ENCODE data around the gene ZNF432.
"Not testable (repeated sequence)": the region's sequence is repeated elsewhere in the genome, so short reads cannot be mapped to it uniquely, and the experiment has no call there.

Gene ZNF432

GRCh38 chr19:52048555-52049501, at the start of gene ZNF432:
Gene ZNF432, minus strand, starts transcription at chr19:52048838. Its CDS starts 1,970 bp downstream, at chr19:52046868.
- no peak for DNase-seq

DNA sequence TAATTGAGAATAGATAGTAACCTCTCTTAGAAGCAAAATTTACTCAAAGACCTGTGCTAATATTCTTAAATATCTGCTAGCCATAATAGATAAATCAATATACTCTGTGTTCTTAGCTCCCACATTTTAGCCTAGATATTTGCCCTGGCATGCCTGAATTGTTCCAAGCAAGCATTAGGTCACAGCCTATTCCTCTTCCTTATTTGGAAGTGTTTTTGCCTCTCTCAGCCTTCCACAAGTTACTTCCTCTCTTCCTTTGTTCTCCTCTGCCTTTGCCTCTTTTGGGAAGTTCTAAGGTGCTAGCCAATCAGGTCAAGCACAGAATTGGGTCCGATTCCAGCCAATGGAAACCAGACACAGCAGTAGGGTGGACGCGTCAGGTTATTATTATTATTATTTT, 47.8 kb upstream of the ZNF432 start:
- DNase-seq: not testable (repeated sequence)

GRCh38 chr19:52095172-52096014, 46.8 kb upstream of the ZNF432 start, which contains the start of gene ZNF841:
Gene ZNF841, minus strand, starts transcription at chr19:52095765. Its CDS starts 10,964 bp downstream, at chr19:52084801.
- DNase-seq: peak; percentile 81 to 88

- no peak for DNase-seq
Measured at GRCh38 chr19:52094526-52095130, 46.0 kb upstream of the ZNF432 start.

DNA sequence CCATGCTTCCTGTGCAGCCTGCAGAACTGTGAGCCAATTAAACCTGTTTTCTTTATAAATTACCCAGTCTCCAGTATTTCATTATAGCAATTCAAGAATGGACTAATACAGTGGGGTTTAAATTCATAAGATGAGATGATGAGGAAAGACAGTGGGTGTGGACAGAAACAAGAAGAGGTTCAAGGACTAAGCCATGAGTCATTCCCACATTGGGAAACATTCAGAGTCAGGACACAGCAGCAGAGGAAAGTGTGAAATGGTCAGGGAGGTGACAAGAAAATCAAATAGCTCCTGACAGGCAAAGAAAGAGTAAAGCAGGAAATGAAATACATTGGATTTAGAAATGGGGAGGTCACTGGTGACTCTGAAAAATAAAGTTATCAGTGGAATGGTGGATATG, 37.8 kb upstream of the ZNF432 start:
- DNase-seq: no peak

GRCh38 chr19:52070496-52070895, 21.9 kb upstream of the ZNF432 start:
- no peak for DNase-seq

- DNase-seq: no peak
Measured at GRCh38 chr19:52069653-52070052, 21.0 kb upstream of the ZNF432 start.

DNA sequence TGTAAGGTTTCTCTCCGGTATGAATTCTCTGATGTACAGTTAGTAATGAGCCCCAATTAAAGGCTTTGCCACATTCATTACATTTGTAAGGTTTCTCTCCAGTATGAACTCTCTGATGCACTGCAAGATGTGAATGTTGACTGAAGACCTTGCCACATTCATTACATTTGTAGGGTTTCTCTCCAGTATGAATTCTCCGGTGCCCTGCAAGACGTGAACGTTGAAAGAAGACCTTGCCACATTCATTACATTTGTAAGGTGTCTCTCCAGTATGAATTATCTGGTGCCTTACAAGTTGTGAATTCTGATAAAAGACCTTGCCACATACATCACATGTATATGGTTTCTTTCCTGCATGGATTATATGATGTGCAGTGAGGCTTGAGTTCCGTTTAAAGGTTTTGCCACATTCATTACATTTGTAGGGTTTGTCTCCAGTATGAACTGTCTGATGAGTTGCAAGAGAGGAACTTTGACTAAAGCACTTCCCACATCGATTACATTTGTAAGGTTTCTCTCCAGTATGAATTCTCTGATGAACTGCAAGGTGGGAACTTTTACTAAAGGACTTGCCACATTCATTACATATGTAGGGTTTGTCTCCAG, 17.7 kb upstream of the ZNF432 start:
- no peak for DNase-seq

- DNase-seq: no peak
Measured at GRCh38 chr19:52065399-52065798, 16.8 kb upstream of the ZNF432 start.

DNA sequence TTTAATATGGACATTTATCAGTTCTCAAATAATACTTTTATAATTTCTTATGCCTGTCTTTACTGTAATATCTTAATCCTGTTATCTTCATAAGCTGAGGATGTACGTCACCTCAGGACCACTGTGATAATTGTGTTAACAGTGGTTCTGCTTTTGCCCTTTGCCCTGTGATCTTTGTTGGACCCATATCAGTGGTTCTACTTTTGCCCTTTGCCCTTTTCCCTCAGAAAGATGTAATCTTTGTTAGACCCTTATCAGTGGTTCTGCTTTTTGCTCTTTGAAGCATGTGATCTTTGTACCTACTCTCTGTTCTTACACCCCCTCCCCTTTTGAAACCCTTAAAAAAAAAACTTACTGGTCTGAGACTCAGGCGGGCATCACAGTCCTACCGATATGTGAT, 7.8 kb upstream of the ZNF432 start:
- DNase-seq: not testable (repeated sequence)

DNA sequence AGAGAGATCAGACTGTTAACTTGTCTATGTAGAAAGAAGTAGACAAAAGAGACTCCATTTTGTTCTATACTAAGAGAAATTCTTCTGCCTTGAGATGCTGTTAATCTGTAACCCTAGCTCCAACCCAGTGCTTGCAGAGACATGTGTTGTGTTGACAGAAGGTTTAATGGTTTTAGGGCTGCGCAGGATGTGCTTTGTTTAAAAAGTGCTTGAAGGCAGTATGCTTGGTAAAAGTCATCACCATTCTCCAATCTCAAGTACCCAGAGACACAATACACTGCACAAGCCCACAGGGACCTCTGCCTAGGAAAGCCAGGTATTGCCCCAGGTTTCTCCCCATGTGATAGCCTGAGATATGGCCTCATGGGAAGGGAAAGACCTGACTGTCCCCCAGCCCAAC, 3.1 kb upstream of the ZNF432 start:
- not testable (repeated sequence) for DNase-seq

DNA sequence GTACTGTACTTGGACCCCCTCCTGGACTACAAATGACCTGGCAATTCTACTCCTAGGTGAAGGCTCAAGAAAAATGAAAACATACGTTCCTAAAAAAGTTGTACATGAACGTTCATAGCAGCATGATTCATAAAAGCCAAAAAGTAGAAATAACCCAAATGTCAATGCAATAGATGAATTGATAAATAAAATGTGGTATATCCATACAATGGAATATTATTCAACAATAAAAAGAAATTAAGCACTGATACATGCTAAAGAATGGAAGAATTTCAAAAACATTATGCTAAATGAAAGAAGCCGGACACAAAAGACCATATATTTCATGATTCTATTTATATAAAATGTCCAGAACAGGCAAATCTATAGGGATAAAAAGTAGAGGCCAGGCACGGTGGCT, 9.5 kb downstream of the ZNF432 start:
- no peak for DNase-seq

- DNase-seq: no peak
Measured at GRCh38 chr19:52034051-52034728, 14.4 kb downstream of the ZNF432 start.

GRCh38 chr19:52028780-52029123, 19.9 kb downstream of the ZNF432 start:
- DNase-seq: no peak

- DNase-seq: peak; percentile 73 to 86
Measured at GRCh38 chr19:52028027-52028779, 20.4 kb downstream of the ZNF432 start, which contains the start of gene ZNF614. Gene ZNF614, minus strand, starts transcription at chr19:52028379. Its CDS starts 2,634 bp downstream, at chr19:52025745.

DNA sequence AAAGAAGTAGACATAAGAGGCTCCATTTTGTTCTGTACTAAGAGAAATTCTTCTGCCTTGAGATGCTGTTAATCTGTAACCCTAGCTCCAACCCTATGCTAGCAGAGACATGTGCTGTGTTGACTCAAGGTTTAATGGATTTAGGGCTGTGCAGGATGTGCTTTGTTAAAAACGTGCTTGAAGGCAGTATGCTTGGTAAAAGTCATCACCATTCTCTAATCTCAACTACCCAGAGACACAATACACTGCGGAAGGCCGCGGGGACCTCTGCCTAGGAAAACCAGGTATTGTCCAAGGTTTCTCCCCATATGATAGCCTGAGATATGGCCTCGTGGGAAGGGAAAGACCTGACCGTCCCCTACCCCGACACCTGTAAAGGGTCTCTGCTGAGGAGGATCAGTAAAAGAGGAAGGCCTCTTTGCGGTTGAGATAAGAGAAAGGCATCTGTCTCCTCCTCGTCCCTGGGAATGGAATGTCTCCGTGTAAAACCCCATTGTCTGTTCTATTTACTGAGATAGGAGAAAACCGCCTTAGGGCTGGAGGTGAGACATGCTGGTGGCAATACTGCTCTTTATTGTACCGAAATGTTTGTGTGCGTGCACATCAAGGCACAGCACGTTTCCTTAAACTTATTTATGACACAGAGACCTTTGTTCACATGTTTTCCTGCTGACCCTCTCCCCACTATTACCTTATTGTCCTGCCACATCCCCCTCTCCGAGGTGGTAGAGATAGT, 22.2 kb downstream of the ZNF432 start:
- DNase-seq: not testable (repeated sequence)

- DNase-seq: not testable (repeated sequence)
Measured at GRCh38 chr19:52024478-52024877, 24.2 kb downstream of the ZNF432 start.

DNA sequence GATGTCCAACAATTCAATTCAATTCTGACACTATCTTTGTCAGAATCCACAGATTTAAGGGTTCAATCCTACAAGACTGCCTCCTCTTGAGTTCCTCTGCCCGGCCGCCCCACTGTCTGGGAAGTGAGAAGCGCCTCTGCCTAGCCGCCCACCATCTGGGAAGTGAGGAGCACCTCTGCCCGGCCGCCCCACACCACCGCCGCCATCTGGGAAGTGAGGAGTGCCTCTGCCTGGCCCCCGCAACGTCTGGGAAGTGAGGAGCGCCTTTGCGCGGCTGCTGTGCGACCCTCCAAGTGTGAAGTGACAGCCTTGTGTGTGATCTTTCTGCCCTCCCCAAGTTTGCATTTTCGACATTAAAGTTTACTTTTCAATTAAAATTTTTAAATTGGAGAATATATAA, 26.4 kb downstream of the ZNF432 start:
- no peak for DNase-seq

- no peak for DNase-seq
Measured at GRCh38 chr19:52020506-52020905, 28.1 kb downstream of the ZNF432 start.

- no peak for DNase-seq
Measured at GRCh38 chr19:52010674-52011073, 38.0 kb downstream of the ZNF432 start.

All from SHP77 (cell line).